GM18526 (cell line): ENCODE measurements around the gene TIMD4.

Experiments used
- POLR2A ChIP-seq: IDR thresholded peaks from 3 replicates; pipeline ENCODE4 v1.6.1; 2011; ENCODE audit not compliant: insufficient read length; ENCODE audit errors: extremely low read depth

Gene TIMD4

GRCh38 chr5:156963125-156963524 lies at the start of gene TIMD4:
Gene TIMD4, minus strand, starts transcription at chr5:156963226. Its CDS starts 28 bp downstream, at chr5:156963198.
- no peak for TF ChIP-seq POLR2A

- TF ChIP-seq POLR2A, result no peak
These were observed 43.2 kb upstream of the TIMD4 start for GRCh38 chr5:157006262-157006661.

- no peak for TF ChIP-seq POLR2A
These were observed 42.0 kb upstream of the TIMD4 start for GRCh38 chr5:157004893-157005551.

- no peak for TF ChIP-seq POLR2A
These were observed 28.7 kb upstream of the TIMD4 start for GRCh38 chr5:156991714-156992113.

- no peak for TF ChIP-seq POLR2A
These were observed 21.0 kb upstream of the TIMD4 start for GRCh38 chr5:156984064-156984463.

- no peak for TF ChIP-seq POLR2A
These were observed 18.5 kb upstream of the TIMD4 start for GRCh38 chr5:156981481-156981880.

- no peak for TF ChIP-seq POLR2A
These were observed 11.3 kb upstream of the TIMD4 start for GRCh38 chr5:156974328-156974727.

GRCh38 chr5:156971848-156972525 lies 9.0 kb upstream of the TIMD4 start:
- TF ChIP-seq POLR2A, result no peak

GRCh38 chr5:156971415-156971814 lies 8.4 kb upstream of the TIMD4 start:
- TF ChIP-seq POLR2A, result no peak

- TF ChIP-seq POLR2A, result no peak
These were observed 6.7 kb downstream of the TIMD4 start for GRCh38 chr5:156956321-156956720.

- TF ChIP-seq POLR2A, result no peak
These were observed 11.7 kb downstream of the TIMD4 start for GRCh38 chr5:156951359-156951758.

- TF ChIP-seq POLR2A, result no peak
These were observed 12.3 kb downstream of the TIMD4 start for GRCh38 chr5:156950716-156951115.

GRCh38 chr5:156949424-156949823 lies 13.6 kb downstream of the TIMD4 start:
- no peak for TF ChIP-seq POLR2A

- no peak for TF ChIP-seq POLR2A
These were observed 15.1 kb downstream of the TIMD4 start for GRCh38 chr5:156947925-156948324.

- no peak for TF ChIP-seq POLR2A
These were observed 21.0 kb downstream of the TIMD4 start for GRCh38 chr5:156942064-156942463.

GRCh38 chr5:156936972-156937371 lies 26.1 kb downstream of the TIMD4 start:
- no peak for TF ChIP-seq POLR2A
